Umbilical cord (tissue), 2 donors: ENCODE results near the gene LPP. TPM values are rescaled to one million over a fixed set of nuclear protein-coding genes. Genes with fewer than 3 reads are reported as not detected.

Experiments
- DNase-seq: peaks from one replicate; pipeline ENCODE4 v3.0.0-alpha.2; 2015; ENCODE audit warnings: low spot score
- total RNA-seq: library from RNA; depleted of rRNA; stranded (reverse); fragments of >200 nt; gene quantifications from one replicate; pipeline ENCODE4 v1.2.3, GENCODE V29; 2014; ENCODE audit warnings: low replicate concordance; ENCODE audit not compliant: insufficient read depth

The LPP gene
- total RNA-seq, 1 donor from 2014 or later: 717 TPM

- DNase-seq: no peak
Measured at GRCh38 chr3:188670446-188670845, 516.5 kb downstream of the LPP start.

DNA sequence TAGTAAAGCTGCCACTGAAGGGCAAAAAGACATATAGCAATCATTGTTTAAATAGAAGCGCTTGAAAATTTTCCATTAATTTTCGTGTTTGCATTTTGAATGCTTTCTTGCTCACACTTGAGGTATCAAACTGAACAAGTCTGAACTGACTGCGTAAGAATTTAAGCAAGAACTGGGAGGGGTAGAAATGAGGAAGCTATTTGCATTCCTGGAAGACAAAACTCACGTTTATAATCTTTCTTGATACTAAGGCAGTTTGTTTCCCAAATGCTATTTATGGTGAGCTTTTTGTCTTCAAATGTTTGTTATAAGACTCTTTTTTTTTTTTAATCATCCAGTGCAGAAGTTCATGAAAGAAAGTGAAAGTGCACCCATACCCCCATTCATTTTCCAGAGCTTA, 518.0 kb downstream of the LPP start:
- no peak for DNase-seq

GRCh38 chr3:188672840-188673239, 518.9 kb downstream of the LPP start:
- DNase-seq: no peak

GRCh38 chr3:188673646-188674186, 519.8 kb downstream of the LPP start:
- peak; percentile 24 for DNase-seq

DNA sequence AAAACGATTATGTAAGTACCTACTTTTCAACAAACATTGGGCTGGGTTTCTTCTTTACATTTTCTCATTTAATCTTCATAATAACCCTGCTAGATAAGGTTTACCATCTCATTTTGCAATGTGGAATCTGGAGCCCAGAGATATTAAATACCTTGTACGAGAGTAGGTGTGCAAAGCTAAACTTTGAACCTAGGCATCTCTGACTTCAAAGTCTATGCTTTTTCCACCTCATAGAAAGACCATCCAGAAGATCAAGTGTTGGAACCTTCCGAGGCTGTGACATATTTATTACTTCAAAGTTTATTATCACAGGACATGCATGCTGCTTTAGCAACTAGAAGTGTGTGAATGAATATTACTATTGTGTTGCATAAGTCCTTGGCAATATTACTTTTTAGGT, 520.6 kb downstream of the LPP start:
- no peak for DNase-seq

GRCh38 chr3:188677344-188677743, 523.4 kb downstream of the LPP start:
- no peak for DNase-seq

GRCh38 chr3:188680189-188680588, 526.2 kb downstream of the LPP start:
- peak; percentile 20 for DNase-seq

- no peak for DNase-seq
Measured at GRCh38 chr3:188680605-188681004, 526.6 kb downstream of the LPP start.

DNA sequence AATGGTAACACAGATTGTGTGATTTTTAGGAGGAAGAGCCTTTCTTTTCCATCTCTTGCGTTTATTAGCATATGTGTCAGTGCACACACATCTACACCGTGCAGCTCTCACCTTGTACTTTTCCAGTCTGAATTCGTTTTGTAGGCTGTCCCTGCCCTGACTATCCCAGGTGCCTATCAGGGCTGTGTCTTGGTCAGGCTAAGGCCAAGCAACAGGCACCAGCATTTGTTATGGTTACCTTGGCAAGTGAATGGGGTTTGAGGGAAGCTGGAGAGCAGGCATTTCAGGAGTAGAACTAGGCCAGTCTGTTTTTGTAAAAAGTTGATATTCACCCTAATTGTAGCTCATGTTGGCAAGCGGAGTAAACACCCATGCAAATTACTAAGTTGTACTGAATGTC, 528.4 kb downstream of the LPP start:
- no peak for DNase-seq

- no peak for DNase-seq
Measured at GRCh38 chr3:188683032-188683521, 529.1 kb downstream of the LPP start.

DNA sequence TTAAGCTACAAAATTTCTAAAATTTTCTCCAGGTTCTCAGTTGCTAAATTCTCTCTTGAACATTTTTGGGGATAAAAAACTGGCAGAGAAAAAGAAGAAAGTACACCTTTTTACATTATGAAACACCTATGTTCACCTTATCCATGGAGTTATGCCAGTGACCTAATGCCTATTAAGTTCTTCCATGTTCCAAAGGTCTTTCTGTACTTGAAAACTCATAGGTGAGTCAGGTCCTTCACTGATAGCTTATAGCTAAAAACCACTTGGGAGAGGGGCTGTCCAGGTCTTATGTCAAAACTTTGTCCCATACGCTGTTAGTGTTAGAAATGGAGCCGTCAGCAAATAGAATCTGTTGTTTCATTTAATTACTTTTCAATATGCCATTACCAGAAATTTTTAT, 530.3 kb downstream of the LPP start:
- no peak for DNase-seq

DNA sequence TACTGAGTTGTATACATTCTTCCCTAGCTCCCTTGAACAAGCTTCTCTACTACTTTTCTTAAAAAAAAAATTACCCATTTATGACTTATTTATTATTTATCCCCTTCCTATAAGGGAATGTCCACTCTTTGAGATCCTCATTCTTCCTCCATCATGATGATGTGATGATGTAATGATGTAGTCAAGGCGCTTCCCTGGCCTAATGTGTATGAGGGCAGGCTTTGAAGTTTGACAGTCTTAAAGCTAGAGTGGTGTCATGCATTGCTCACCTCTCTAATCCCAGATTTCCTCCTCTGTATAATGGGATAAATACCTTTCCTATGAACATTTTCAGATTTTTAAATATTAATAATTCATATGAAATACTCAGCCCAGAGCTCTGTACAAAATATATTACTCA, 531.8 kb downstream of the LPP start:
- DNase-seq: no peak

GRCh38 chr3:188686324-188686723, 532.4 kb downstream of the LPP start:
- DNase-seq: no peak

DNA sequence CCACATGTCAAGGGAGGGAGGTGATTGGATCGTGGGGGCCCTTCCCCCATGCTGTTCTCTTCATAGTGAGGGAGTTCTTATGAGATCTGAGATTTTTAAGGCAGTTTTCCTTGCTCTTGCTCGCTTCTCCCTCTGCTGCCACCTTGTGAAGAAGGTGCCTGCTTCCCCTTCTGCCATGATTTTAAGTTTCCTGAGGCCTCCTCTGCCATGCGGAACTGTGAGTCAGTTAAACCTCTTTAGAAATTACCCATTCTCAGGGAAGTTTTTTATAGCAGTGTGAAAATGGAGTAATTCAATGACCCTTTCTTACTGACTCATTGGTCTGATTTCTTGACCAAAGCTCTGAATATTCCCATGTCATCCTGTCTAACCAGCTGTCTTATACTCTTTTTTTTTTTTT, 533.4 kb downstream of the LPP start:
- DNase-seq: peak; percentile 35

DNA sequence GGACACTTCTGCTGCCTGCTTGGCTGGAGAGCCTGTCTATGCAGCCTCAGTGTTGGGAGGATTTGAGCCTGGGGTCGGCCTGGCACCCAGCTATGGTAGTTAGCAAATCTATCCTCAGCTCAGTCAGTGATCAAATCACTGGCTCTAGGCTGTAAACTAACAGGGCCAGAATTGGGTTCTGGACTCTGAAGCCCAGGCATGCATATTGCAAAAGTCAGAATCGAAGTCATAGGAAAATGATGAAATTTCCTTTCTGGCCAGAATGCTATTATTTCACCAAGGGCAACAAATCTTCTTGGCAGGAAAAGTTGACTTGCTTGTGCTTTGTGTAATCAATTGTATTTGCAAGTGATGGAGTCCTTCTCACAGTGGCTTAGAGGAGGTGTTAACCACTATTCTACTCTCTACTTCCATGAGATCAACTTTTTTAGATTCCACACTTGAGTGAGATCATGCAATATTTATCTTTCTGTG, 535.2 kb downstream of the LPP start:
- no peak for DNase-seq

- DNase-seq: no peak
Measured at GRCh38 chr3:188690064-188690463, 536.1 kb downstream of the LPP start.

DNA sequence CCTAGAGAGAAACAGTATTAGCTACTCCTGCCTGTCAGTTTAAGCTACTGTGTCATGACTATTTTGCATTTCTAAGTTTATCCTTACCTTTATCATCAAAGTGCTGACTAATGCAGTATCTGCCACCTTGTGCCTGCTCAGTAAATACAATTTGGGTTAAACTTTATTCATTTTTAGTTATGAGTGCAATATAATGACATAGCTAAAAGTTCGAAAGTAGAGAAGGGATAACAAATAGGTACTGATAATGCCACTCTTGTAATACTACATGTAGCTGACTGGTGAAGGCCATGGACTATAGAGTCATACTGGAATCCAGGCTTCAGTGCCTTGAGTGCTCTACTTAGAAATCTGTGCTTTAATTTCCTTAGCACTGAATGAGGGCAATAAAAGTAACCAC, 537.0 kb downstream of the LPP start:
- no peak for DNase-seq

- peak; percentile 74 for DNase-seq
Measured at GRCh38 chr3:188691665-188692064, 537.7 kb downstream of the LPP start.

GRCh38 chr3:188692700-188693099, 538.7 kb downstream of the LPP start:
- DNase-seq: no peak

- no peak for DNase-seq
Measured at GRCh38 chr3:188693435-188693834, 539.5 kb downstream of the LPP start.

- no peak for DNase-seq
Measured at GRCh38 chr3:188695241-188695640, 541.3 kb downstream of the LPP start.

GRCh38 chr3:188697127-188697526, 543.2 kb downstream of the LPP start:
- DNase-seq: no peak

GRCh38 chr3:188698436-188698835, 544.5 kb downstream of the LPP start:
- no peak for DNase-seq

- DNase-seq: no peak
Measured at GRCh38 chr3:188700501-188700900, 546.5 kb downstream of the LPP start.
